ENCODE measurements around the gene RAP2B.

RAP2B gene

DNA sequence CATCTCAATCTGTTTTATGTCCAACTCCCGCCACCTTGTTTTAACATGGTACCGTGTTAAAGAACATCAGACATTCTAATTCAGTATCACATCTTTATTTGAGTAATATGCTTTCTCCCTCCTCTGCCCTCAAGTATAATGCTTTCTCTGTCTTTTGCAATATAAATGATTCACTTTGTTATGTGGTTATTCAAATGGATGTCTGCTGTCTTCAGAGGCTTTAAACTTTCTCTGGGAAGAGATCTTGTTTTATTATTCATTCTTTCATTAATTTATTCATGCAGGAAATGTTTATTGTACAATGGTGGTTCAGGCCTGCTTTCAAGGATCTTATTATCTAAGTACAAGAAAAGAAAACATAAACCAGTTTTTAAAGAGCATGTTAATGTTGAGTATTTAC lies 57.1 kb downstream of the RAP2B start:
- Histone ChIP-seq H3F3A (ENCODE audit: low read depth) (peaks cover 14% of the 10 kb centered on the region), H3K9me3 (ENCODE audit: insufficient read depth, low read depth, low read length) (no peaks in the 10 kb centered on the region), H3K27me3 (ENCODE audit: insufficient read depth, low read length, poor library complexity, severe bottlenecking) (no peaks in the 10 kb centered on the region), H3K4me2 (ENCODE audit: low read depth, low read length, poor library complexity, severe bottlenecking) (no peak overlapping the region), H4K20me1 (ENCODE audit: insufficient read depth, low read length, poor library complexity, severe bottlenecking) (no peaks in the 10 kb centered on the region), H3K79me2 (ENCODE audit: insufficient read depth, low read length) (no peaks in the 10 kb centered on the region), H3K4me1 (ENCODE audit: insufficient read depth, low read length, poor library complexity, severe bottlenecking) (peaks cover 40% of the 10 kb centered on the region), H3K9me2 (replicated peaks; ENCODE audit: low read depth, low read length) (no peaks in the 10 kb centered on the region), H3K4me3 (ENCODE audit: low read length, poor library complexity, severe bottlenecking) (no peak overlapping the region), H2AFZ (ENCODE audit: low read length) (peak overlapping the region; percentile 82; the same call in 1 of the 2 replicates), H3K9ac (ENCODE audit: low read depth, low read length, poor library complexity, severe bottlenecking) (no peak overlapping the region), H3K36me3 (ENCODE audit: insufficient read depth, low read length) (no peaks in the 10 kb centered on the region)
- TF ChIP-seq EZH2phosphoT487 (IDR thresholded peaks at IDR 0.05; ENCODE audit: borderline replicate concordance), result no peak
- TF ChIP-seq, protein P1, sequence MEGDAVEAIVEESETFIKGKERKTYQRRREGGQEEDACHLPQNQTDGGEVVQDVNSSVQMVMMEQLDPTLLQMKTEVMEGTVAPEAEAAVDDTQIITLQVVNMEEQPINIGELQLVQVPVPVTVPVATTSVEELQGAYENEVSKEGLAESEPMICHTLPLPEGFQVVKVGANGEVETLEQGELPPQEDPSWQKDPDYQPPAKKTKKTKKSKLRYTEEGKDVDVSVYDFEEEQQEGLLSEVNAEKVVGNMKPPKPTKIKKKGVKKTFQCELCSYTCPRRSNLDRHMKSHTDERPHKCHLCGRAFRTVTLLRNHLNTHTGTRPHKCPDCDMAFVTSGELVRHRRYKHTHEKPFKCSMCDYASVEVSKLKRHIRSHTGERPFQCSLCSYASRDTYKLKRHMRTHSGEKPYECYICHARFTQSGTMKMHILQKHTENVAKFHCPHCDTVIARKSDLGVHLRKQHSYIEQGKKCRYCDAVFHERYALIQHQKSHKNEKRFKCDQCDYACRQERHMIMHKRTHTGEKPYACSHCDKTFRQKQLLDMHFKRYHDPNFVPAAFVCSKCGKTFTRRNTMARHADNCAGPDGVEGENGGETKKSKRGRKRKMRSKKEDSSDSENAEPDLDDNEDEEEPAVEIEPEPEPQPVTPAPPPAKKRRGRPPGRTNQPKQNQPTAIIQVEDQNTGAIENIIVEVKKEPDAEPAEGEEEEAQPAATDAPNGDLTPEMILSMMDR (conservative IDR thresholded peaks at IDR 0.05; ENCODE audit: low read length), result no peak

Measured in Loucy (cell line).